Gastroesophageal sphincter (tissue), 3 donors: Measurements from ENCODE around the gene IL17A.

Experiments used
- POLR2A ChIP-seq, 2 donors: fragments of 450-650 bp; IDR thresholded peaks; one replicate each; pipeline ENCODE4 v1.6.1; 2017; ENCODE audit warnings: antibody characterized with exemption in 2 of 2, mild to moderate bottlenecking in 2 of 2, moderate library complexity in 1 of 2
- TF ChIP-seq, protein P1 (sequence below), 4 experiments: fragments of 200-600 bp in 2 of 4; fragments of 450-650 bp in 2 of 4; sonication (generic) in 1 of 4; IDR thresholded peaks; one replicate each; pipeline ENCODE4 v1.5.1; 2017 to 2019; ENCODE audit warnings: antibody characterized with exemption in 4 of 4, mild to moderate bottlenecking in 2 of 4, moderate library complexity in 2 of 4

DNA sequence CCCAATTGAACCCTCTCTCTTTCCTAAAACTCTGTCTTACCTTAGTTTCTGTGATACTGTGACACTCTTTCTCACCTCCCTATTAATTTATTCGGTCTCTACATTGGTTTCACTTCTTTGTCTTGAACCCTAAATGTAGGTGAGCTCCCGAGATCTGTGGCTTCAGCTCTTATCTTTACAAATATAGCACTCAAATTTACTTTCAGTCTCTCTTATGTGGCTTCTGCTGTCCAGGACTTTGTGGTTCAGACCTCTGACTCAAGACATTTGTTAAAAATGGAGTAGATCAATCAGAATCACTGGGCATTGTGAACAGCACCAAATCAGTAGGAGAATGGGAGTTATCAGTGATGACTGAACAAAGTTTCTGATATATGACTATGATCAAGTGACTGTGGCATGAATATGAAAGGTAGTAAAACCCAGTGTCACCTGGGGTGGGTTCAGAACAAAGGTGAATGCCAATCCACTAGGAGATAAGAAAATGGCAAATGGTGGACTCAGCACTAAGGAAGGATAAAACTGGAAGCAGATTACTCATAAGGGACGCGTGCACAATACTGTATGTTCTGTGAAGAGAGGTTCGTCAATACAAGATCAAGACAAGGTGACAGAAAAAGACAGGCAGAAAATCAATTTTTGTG, 30.9 kb downstream of the IL17A start:
- TF ChIP-seq, protein P1, sequence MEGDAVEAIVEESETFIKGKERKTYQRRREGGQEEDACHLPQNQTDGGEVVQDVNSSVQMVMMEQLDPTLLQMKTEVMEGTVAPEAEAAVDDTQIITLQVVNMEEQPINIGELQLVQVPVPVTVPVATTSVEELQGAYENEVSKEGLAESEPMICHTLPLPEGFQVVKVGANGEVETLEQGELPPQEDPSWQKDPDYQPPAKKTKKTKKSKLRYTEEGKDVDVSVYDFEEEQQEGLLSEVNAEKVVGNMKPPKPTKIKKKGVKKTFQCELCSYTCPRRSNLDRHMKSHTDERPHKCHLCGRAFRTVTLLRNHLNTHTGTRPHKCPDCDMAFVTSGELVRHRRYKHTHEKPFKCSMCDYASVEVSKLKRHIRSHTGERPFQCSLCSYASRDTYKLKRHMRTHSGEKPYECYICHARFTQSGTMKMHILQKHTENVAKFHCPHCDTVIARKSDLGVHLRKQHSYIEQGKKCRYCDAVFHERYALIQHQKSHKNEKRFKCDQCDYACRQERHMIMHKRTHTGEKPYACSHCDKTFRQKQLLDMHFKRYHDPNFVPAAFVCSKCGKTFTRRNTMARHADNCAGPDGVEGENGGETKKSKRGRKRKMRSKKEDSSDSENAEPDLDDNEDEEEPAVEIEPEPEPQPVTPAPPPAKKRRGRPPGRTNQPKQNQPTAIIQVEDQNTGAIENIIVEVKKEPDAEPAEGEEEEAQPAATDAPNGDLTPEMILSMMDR (IDR thresholded peaks at IDR 0.05): no peak
- TF ChIP-seq POLR2A (IDR thresholded peaks at IDR 0.05): no peak
